A549 (cell line): ENCODE data around the gene TRAPPC2L.

ENCODE experiments used
- BHLHE40 ChIP-seq: IDR thresholded peaks from 2 replicates; pipeline ENCODE4 v1.6.1; 2012; ENCODE audit warnings: low read depth, low read length, inconsistent platforms
- CBX8 ChIP-seq: fragments of 200-600 bp; sonication (generic); IDR thresholded peaks from 2 replicates; pipeline ENCODE4 v1.6.1; 2016
- RARB ChIP-seq: fragments of 250-450 bp; sonication (Bioruptor Pico); IDR thresholded peaks from 2 replicates; pipeline ENCODE4 v1.8.0; 2021; ENCODE audit warnings: mild to moderate bottlenecking, moderate library complexity
- USF2 ChIP-seq: fragments of 450-650 bp; IDR thresholded peaks from 2 replicates; pipeline ENCODE4 v1.6.1; 2014; ENCODE audit warnings: antibody characterized with exemption
- TF ChIP-seq, protein P1 (sequence below): fragments of >200 bp; sonication (Bioruptor Twin); formaldehyde crosslinking; IDR thresholded peaks from 3 replicates; pipeline ENCODE4 v1.5.1; 2016

- TF ChIP-seq CBX8: no peak
- TF ChIP-seq, protein P1, sequence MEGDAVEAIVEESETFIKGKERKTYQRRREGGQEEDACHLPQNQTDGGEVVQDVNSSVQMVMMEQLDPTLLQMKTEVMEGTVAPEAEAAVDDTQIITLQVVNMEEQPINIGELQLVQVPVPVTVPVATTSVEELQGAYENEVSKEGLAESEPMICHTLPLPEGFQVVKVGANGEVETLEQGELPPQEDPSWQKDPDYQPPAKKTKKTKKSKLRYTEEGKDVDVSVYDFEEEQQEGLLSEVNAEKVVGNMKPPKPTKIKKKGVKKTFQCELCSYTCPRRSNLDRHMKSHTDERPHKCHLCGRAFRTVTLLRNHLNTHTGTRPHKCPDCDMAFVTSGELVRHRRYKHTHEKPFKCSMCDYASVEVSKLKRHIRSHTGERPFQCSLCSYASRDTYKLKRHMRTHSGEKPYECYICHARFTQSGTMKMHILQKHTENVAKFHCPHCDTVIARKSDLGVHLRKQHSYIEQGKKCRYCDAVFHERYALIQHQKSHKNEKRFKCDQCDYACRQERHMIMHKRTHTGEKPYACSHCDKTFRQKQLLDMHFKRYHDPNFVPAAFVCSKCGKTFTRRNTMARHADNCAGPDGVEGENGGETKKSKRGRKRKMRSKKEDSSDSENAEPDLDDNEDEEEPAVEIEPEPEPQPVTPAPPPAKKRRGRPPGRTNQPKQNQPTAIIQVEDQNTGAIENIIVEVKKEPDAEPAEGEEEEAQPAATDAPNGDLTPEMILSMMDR: no peak
- TF ChIP-seq RARB (CRISPR knock-in tag): no peak
- no peak for TF ChIP-seq BHLHE40
- TF ChIP-seq USF2: no peak
Observed at GRCh38 chr16:88816736-88817535, 40.0 kb upstream of the TRAPPC2L start.
